ENCODE results near the gene CDYL.

GRCh38 chr6:4775494-4776130 lies 592 bp upstream of the CDYL start:
- TF ChIP-seq POLR2A (IDR thresholded peaks at IDR 0.05) (no peak), CTCF (IDR thresholded peaks at IDR 0.05) (peak in 9 of 12 donors; percentile 6 to 56 (median 41))

All from heart left ventricle (tissue), 13 donors.